GM10266 (cell line): ENCODE results near the gene RPL36.

ENCODE experiments used
- DNase-seq: peaks from one replicate; pipeline ENCODE4 v3.0.0; 2012; ENCODE audit errors: extremely low spot score
- TF ChIP-seq, protein P1 (sequence below): IDR thresholded peaks from 2 replicates; pipeline ENCODE4 v1.5.1; 2012; ENCODE audit warnings: mild to moderate bottlenecking, low read depth; ENCODE audit not compliant: control insufficient read depth, insufficient read depth; ENCODE audit errors: missing control alignments

Gene RPL36

GRCh38 chr19:5664515-5664914 lies 25.6 kb upstream of the RPL36 start:
- TF ChIP-seq, protein P1, sequence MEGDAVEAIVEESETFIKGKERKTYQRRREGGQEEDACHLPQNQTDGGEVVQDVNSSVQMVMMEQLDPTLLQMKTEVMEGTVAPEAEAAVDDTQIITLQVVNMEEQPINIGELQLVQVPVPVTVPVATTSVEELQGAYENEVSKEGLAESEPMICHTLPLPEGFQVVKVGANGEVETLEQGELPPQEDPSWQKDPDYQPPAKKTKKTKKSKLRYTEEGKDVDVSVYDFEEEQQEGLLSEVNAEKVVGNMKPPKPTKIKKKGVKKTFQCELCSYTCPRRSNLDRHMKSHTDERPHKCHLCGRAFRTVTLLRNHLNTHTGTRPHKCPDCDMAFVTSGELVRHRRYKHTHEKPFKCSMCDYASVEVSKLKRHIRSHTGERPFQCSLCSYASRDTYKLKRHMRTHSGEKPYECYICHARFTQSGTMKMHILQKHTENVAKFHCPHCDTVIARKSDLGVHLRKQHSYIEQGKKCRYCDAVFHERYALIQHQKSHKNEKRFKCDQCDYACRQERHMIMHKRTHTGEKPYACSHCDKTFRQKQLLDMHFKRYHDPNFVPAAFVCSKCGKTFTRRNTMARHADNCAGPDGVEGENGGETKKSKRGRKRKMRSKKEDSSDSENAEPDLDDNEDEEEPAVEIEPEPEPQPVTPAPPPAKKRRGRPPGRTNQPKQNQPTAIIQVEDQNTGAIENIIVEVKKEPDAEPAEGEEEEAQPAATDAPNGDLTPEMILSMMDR: no peak
- no peak for DNase-seq

GRCh38 chr19:5665781-5666513 lies 24.1 kb upstream of the RPL36 start:
- TF ChIP-seq, protein P1: no peak
- DNase-seq: no peak

- no peak for DNase-seq
- TF ChIP-seq, protein P1: no peak
These were observed 23.0 kb upstream of the RPL36 start for GRCh38 chr19:5666921-5667610.

DNA sequence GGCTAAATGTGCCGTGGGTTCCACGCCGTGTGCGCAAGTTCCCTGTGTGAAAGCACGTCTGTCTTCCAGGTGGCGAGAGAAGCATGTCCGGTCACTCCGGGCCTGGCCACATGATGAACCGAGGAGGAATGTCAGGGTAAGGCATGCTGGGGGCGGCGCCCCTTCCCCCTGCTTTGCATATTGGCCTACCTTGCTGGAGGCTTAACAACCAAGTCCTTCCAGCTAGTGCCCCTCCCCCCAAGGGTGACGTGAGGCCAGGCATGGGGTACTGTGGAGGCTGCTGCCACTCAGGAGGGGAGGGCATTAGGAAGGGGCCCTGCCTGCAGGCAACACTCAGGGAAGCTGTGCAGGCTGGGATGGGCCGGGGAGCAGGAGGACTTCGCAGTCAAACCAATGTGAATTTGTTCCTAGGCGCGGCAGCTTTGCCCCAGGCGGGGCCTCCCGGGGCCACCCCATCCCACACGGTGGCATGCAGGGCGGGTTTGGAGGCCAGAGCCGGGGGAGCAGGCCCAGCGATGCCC lies 22.3 kb upstream of the RPL36 start:
- no peak for DNase-seq
- TF ChIP-seq, protein P1: no peak

DNA sequence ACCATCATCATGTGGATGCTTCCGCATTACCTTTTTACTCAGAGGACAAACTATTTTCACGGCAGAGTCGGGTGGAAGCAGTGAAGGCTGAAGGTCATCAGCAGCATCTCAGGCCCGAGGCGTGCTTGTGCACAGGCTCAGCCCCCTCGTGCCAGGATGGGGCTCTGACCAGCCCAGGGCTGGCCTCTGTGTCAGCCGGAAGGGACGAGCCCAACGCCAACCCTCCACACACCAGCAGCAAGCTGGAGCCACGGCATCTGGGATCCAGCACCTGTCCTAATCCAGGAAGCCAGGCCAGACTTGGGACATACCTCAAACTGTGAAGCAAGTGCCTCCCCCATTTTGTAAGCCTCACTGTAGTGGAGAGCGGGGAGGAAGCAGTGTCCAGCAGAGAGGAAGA lies 20.9 kb upstream of the RPL36 start:
- TF ChIP-seq, protein P1: no peak
- DNase-seq: no peak

DNA sequence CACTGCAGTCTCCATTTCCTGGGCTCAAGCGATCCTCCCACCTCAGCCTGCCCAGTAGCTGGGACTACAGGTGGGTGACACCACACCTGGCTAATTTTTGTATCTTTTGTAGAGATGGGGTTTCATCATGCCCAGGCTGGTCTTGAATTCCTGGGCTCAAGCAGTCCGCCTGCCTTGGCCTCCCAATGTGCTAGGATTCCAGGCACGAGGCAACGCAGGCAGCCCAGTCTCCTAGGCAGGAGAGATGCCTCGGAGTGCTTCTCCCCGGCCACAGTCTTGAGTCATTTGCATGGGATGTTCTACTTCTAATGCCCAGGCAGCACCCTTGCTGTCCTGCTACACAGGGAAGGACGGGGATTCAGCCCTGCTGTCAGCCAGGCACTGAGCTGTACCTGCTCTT lies 18.5 kb upstream of the RPL36 start:
- TF ChIP-seq, protein P1: no peak
- DNase-seq: no peak

DNA sequence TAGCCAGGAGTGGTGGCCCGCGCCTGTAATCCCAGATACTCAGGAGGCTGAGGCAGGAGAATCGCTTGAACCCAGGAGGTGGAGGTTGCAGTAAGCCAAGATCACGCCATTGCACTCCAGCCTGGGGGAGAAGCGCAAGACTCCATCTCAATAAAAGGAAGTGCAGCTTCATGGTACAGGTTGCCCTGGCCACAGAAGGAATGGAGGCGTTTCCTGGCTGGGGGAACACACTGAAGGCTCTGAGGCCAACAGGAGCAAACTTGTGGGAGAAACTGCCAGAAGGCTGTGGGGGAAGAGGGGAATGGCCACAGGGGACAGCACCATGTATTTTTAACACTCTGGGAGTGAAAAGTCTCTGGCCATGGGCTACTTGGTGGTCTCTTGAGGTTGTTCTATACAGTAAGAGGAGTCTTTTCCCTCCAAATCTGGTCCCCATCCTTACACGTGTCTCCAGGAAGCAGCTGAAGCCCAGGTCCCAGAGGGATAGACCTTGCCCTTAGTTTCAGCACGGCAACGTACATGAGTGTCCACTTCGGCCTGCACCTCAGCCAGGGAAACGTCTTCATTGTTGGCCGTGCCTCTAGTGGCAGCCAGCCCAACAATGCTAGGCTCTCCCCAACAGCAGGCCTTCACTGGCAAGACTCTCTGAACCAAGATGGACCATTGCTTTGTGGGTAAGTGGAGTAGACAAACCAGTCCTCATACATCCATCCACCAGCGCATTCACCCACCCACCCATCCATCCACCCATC lies 17.2 kb upstream of the RPL36 start:
- TF ChIP-seq, protein P1: no peak
- DNase-seq: no peak
